ENCODE data around the gene RPS25. TPM values are rescaled to one million over a fixed set of nuclear protein-coding genes. Genes with fewer than 3 reads are reported as not detected.
"Not testable (repeated sequence)": the region's sequence is repeated elsewhere in the genome, so short reads cannot be mapped to it uniquely, and the experiment has no call there.

RPS25 gene
- total and polyA plus RNA-seq, 2 experiments from 2014 or later, result 1,103 to 1,239 TPM

GRCh38 chr11:118996926-118997626, 21.1 kb downstream of the RPS25 start:
- H2AFZ ChIP-seq, result peak overlapping the region; percentile 99
- peaks cover 55% of the 10 kb centered on the region for H3K79me2 ChIP-seq (ENCODE audit: insufficient read depth)
- H3K4me3 ChIP-seq, result peak overlapping the region; percentile 90
- no peaks in the 10 kb centered on the region for H4K20me1 ChIP-seq (ENCODE audit: insufficient read depth)
- in situ Hi-C loops (cut with MboI), result no loop called here
- H3K9me3 ChIP-seq (ENCODE audit: low read depth), result no peaks in the 10 kb centered on the region
- peak overlapping the region; percentile 82 for H3K9ac ChIP-seq
- H3F3A ChIP-seq (ENCODE audit: insufficient read depth), result peaks cover 34% of the 10 kb centered on the region
- H3K4me2 ChIP-seq (ENCODE audit: unreplicated experiment), result peak overlapping the region; percentile 99
- 11 to 16% methylated on average over 22 of the region's 22 CpGs for WGBS, 2 experiments (ENCODE audit: low coverage in 1 of 2, low lambda C conversion rate in 2 of 2, missing lambda C conversion rate in 2 of 2)
- H3K27me3 ChIP-seq (replicated peaks; ENCODE audit: insufficient read depth), result no peaks in the 10 kb centered on the region
- DNase-seq, result peak; percentile 66
- H3K4me1 ChIP-seq (ENCODE audit: insufficient read depth), result peaks cover 26% of the 10 kb centered on the region
- peak overlapping the region; percentile 75 for H3K27ac ChIP-seq
- TF ChIP-seq EZH2 (IDR thresholded peaks at IDR 0.05; ENCODE audit: insufficient read depth, poor library complexity, severe bottlenecking) (no peak), EZH2phosphoT487 (IDR thresholded peaks at IDR 0.05; ENCODE audit: insufficient read depth, low read depth) (no peak)
- no peaks in the 10 kb centered on the region for H3K9me2 ChIP-seq (ENCODE audit: insufficient read depth)
- H3K36me3 ChIP-seq (ENCODE audit: low read depth), result peaks cover 13% of the 10 kb centered on the region

GRCh38 chr11:118991486-118992038, 26.6 kb downstream of the RPS25 start:
- H3K4me2 ChIP-seq (ENCODE audit: unreplicated experiment); H2AFZ ChIP-seq; DNase-seq; H3F3A ChIP-seq (ENCODE audit: insufficient read depth); H3K9ac ChIP-seq; H3K27me3 ChIP-seq (replicated peaks; ENCODE audit: insufficient read depth); H3K9me2 ChIP-seq (ENCODE audit: insufficient read depth); H3K27ac ChIP-seq; H4K20me1 ChIP-seq (ENCODE audit: insufficient read depth); H3K4me3 ChIP-seq; H3K9me3 ChIP-seq (ENCODE audit: low read depth); H3K4me1 ChIP-seq (ENCODE audit: insufficient read depth); H3K36me3 ChIP-seq (ENCODE audit: low read depth); in situ Hi-C loops (cut with MboI): not testable (repeated sequence)
- peaks cover 11% of the 10 kb centered on the region; the same call in 1 of the 2 replicates for H3K79me2 ChIP-seq (ENCODE audit: insufficient read depth)
- WGBS, 2 experiments (ENCODE audit: low coverage in 1 of 2, low lambda C conversion rate in 2 of 2, missing lambda C conversion rate in 2 of 2), result 94 to 97% methylated on average over 2 to 44 of the region's 44 CpGs

- Histone ChIP-seq H3K4me1 (ENCODE audit: insufficient read depth) (no peaks in the 10 kb centered on the region), H3K4me2 (ENCODE audit: unreplicated experiment) (no peak overlapping the region), H3K9ac (no peak overlapping the region), H3F3A (ENCODE audit: insufficient read depth) (no peaks in the 10 kb centered on the region), H3K9me2 (ENCODE audit: insufficient read depth) (no peaks in the 10 kb centered on the region), H3K4me3 (no peak overlapping the region), H3K27me3 (replicated peaks; ENCODE audit: insufficient read depth) (no peaks in the 10 kb centered on the region), H3K36me3 (ENCODE audit: low read depth) (no peaks in the 10 kb centered on the region), H4K20me1 (ENCODE audit: insufficient read depth) (no peaks in the 10 kb centered on the region), H3K79me2 (ENCODE audit: insufficient read depth) (no peaks in the 10 kb centered on the region), H3K27ac (no peak overlapping the region), H3K9me3 (ENCODE audit: low read depth) (no peaks in the 10 kb centered on the region), H2AFZ (no peak overlapping the region)
- DNase-seq, result no peak
- in situ Hi-C loops (cut with MboI), result no loop called here
- TF ChIP-seq EZH2phosphoT487 (IDR thresholded peaks at IDR 0.05; ENCODE audit: insufficient read depth, low read depth) (no peak), EZH2 (IDR thresholded peaks at IDR 0.05; ENCODE audit: insufficient read depth, poor library complexity, severe bottlenecking) (no peak)
- 93 to 99% methylated on average over 5 of the region's 5 CpGs for WGBS, 2 experiments (ENCODE audit: low coverage in 1 of 2, low lambda C conversion rate in 2 of 2, missing lambda C conversion rate in 2 of 2)
Observed at GRCh38 chr11:118988280-118988679, 29.9 kb downstream of the RPS25 start.

GRCh38 chr11:118984825-118985224, 33.3 kb downstream of the RPS25 start:
- Histone ChIP-seq H3K9me2 (ENCODE audit: insufficient read depth) (no peaks in the 10 kb centered on the region), H3K9ac (no peak overlapping the region), H4K20me1 (ENCODE audit: insufficient read depth) (no peaks in the 10 kb centered on the region), H3K4me1 (ENCODE audit: insufficient read depth) (no peaks in the 10 kb centered on the region), H3K4me2 (ENCODE audit: unreplicated experiment) (no peak overlapping the region), H3K4me3 (no peak overlapping the region), H3K27me3 (replicated peaks; ENCODE audit: insufficient read depth) (no peaks in the 10 kb centered on the region), H3F3A (ENCODE audit: insufficient read depth) (no peaks in the 10 kb centered on the region), H3K9me3 (ENCODE audit: low read depth) (no peaks in the 10 kb centered on the region), H3K27ac (no peak overlapping the region), H3K36me3 (ENCODE audit: low read depth) (no peaks in the 10 kb centered on the region), H3K79me2 (ENCODE audit: insufficient read depth) (no peaks in the 10 kb centered on the region), H2AFZ (no peak overlapping the region)
- no peak for TF ChIP-seq EZH2phosphoT487 (IDR thresholded peaks at IDR 0.05; ENCODE audit: insufficient read depth, low read depth)
- no peak for DNase-seq
- WGBS, 2 experiments (ENCODE audit: low coverage in 1 of 2, low lambda C conversion rate in 2 of 2, missing lambda C conversion rate in 2 of 2), result 61% methylated on average over 2 of the region's 2 CpGs
- in situ Hi-C loops (cut with MboI), result no loop called here

- WGBS, 2 experiments (ENCODE audit: low coverage in 1 of 2, low lambda C conversion rate in 2 of 2, missing lambda C conversion rate in 2 of 2), result 75 to 81% methylated on average over 8 of the region's 8 CpGs
- DNase-seq, result not testable (repeated sequence)
Observed at GRCh38 chr11:118984337-118984736, 33.8 kb downstream of the RPS25 start.

More at GRCh38 chr11:118984337-118984736, 33.8 kb downstream of the RPS25 start:
- in situ Hi-C loops (cut with MboI); H3K9ac ChIP-seq; H3K9me2 ChIP-seq (ENCODE audit: insufficient read depth); H2AFZ ChIP-seq; H3K9me3 ChIP-seq (ENCODE audit: low read depth); H3K79me2 ChIP-seq (ENCODE audit: insufficient read depth); H3K4me2 ChIP-seq (ENCODE audit: unreplicated experiment); H3K27me3 ChIP-seq (replicated peaks; ENCODE audit: insufficient read depth); H3K4me1 ChIP-seq (ENCODE audit: insufficient read depth); H3K4me3 ChIP-seq; H3K36me3 ChIP-seq (ENCODE audit: low read depth); H4K20me1 ChIP-seq (ENCODE audit: insufficient read depth); H3K27ac ChIP-seq; H3F3A ChIP-seq (ENCODE audit: insufficient read depth): not testable (repeated sequence)

Measured in GM23248 (cell line).